SK-N-SH (cell line): Measurements from ENCODE around the gene PRRT4.

ENCODE experiments used
- TF ChIP-seq, protein P1 (sequence below): IDR thresholded peaks from 2 replicates; pipeline ENCODE4 v1.4.0; 2012; ENCODE audit warnings: low read depth, borderline replicate concordance
- TF ChIP-seq, protein P2 (sequence below): fragments of 200-600 bp; sonication (generic); IDR thresholded peaks from 2 replicates; pipeline ENCODE4 v1.6.1; 2017; ENCODE audit warnings: antibody characterized with exemption, mild to moderate bottlenecking, moderate library complexity

- TF ChIP-seq, protein P1, sequence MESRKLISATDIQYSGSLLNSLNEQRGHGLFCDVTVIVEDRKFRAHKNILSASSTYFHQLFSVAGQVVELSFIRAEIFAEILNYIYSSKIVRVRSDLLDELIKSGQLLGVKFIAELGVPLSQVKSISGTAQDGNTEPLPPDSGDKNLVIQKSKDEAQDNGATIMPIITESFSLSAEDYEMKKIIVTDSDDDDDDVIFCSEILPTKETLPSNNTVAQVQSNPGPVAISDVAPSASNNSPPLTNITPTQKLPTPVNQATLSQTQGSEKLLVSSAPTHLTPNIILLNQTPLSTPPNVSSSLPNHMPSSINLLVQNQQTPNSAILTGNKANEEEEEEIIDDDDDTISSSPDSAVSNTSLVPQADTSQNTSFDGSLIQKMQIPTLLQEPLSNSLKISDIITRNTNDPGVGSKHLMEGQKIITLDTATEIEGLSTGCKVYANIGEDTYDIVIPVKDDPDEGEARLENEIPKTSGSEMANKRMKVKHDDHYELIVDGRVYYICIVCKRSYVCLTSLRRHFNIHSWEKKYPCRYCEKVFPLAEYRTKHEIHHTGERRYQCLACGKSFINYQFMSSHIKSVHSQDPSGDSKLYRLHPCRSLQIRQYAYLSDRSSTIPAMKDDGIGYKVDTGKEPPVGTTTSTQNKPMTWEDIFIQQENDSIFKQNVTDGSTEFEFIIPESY: no peak
- TF ChIP-seq, protein P2, sequence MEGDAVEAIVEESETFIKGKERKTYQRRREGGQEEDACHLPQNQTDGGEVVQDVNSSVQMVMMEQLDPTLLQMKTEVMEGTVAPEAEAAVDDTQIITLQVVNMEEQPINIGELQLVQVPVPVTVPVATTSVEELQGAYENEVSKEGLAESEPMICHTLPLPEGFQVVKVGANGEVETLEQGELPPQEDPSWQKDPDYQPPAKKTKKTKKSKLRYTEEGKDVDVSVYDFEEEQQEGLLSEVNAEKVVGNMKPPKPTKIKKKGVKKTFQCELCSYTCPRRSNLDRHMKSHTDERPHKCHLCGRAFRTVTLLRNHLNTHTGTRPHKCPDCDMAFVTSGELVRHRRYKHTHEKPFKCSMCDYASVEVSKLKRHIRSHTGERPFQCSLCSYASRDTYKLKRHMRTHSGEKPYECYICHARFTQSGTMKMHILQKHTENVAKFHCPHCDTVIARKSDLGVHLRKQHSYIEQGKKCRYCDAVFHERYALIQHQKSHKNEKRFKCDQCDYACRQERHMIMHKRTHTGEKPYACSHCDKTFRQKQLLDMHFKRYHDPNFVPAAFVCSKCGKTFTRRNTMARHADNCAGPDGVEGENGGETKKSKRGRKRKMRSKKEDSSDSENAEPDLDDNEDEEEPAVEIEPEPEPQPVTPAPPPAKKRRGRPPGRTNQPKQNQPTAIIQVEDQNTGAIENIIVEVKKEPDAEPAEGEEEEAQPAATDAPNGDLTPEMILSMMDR: no peak
Measured at GRCh38 chr7:128341733-128342132, 19.8 kb downstream of the PRRT4 start.
